Hematopoietic multipotent progenitor cell treated with erythropoietin and hydrocortisone succinate and interleukin-3 and kit ligand, for 15 days (in vitro differentiated cells): ENCODE results near the gene IL3RA.
"Not testable (repeated sequence)": the region's sequence is repeated elsewhere in the genome, so short reads cannot be mapped to it uniquely, and the experiment has no call there.

Experiments used
- DNase-seq: peaks from one replicate; pipeline ENCODE4 v3.0.0-alpha.2; 2015; ENCODE audit warnings: low spot score

IL3RA gene

DNA sequence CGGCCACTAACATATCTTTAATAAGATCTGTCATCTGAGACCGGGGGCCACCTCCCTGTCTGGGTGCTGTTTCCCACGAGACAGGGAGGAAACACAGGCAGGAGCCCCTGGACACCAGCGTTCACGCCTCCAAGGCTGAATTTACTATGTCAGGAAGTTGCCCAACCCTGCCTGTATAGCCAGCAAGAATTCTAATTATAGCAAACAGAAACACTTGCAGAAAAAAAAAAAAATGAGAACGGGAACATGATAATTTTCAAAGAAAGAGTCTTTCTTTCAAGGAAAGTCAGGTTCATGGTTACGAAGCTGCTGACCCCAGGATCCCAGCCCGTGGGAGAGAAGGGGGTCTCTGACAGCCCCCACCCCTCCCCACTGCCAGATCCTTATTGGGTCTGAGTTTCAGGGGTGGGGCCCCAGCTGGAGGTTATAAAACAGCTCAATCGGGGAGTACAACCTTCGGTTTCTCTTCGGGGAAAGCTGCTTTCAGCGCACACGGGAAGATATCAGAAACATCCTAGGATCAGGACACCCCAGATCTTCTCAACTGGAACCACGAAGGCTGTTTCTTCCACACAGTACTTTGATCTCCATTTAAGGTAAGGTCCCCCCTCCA, at the start of gene IL3RA:
TSS of gene IL3RA (plus strand) at position 455 of the 613 bp plus-strand sequence. CDS start 4,981 bp downstream, outside the sequence.
- DNase-seq, result no peak

GRCh38 chrX:1289535-1289934, 47.0 kb upstream of the IL3RA start:
- DNase-seq, result no peak

DNA sequence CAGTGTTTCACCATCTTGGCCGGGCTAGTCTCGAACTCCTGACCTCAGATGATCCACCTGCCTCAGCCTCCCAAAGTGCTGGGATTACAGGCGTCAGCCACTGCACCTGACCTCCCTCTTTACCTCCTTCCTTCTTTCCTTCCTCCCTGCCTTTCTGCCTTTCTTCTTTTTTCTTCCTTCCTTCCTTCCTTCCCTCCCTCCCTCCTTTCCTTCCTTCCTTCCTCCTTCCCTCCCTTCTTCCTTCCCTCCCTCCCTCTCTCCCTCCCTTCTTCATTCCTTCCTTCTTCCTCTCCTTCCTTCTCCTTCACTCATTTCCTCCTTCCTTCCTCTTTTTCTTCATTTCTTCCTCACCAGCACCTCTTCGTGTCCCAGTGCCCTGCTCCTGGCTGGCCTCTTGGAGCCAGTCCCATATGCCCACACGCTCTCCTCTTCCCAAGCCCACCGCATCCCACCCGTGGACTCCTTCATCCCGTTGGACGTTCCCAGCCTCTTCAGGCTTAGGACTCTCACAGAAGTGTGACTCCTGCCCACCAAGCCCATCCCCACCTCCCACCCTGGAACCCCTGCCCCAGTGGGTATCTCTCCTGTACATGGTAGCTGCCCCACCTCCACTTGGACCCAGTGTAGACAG, 45.4 kb upstream of the IL3RA start:
- no peak for DNase-seq

DNA sequence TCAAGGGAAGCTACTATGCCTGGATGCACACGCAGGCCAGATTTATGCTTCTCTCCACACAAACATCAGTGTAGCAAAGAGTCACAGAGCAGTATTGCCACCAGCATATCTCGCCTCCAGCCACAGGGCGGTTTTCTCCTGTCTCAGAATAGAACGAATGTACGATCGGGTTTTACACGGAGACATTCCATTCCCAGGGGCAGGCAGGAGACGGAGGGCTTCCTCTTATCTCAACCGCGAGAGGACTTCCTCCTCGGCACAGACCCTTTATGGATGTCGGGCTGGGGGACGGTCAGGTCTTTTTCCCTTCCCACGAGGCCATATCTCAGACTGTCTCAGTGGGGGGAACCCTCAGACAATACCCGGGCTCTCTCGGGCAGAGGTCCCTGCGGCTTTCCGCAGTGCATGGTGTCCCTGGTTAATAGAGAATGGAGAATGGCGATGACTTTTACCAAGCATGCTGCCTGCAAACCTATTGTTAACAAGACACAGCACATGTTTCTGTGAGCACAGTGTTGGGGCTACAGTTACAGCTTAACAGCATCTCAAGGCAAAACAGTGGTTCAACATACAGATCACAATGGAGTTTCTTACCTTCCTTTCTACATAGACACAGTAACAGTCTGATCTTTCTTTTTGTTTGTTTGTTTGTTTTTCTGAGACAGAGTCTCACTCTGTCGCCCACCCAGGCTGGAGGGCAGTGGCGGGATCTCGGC, 43.9 kb upstream of the IL3RA start:
- DNase-seq, result no peak

- no peak for DNase-seq
These were observed 42.1 kb upstream of the IL3RA start for GRCh38 chrX:1294301-1295067.

DNA sequence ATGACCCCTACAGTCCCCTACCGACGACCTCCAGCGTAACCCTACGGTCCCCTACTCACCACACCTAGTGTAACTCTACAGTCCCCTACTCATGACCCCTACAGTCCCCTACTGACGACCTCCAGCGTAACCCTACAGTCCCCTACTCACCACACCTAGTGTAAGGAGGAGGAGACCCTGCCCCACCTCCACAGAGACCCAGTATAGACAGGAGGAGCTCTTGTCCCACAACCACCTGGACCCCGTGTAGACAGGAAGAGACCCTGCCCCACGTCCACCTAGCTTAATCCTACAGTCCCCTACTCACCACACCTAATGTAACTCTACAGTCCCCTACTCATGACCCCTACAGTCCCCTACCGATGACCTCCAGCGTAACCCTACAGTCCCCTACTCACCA, 41.0 kb upstream of the IL3RA start:
- no peak for DNase-seq

DNA sequence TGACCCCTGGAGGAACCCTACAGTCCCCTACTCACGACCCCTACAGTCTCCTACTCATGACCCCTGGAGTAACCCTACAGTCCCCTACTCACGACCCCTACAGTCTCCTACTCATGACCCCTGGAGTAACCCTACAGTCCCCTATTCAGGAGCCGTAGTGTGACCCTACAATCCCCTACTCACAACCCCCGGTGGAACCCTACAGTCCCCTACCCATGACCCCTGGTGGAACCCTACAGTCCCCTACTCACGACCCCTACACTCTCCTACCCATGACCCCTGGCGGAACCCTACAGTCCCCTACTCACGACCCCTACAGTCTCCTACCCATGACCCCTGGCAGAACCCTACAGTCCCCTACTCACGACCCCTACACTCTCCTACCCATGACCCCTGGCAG, 39.0 kb upstream of the IL3RA start:
- not testable (repeated sequence) for DNase-seq

GRCh38 chrX:1300449-1300848, 36.1 kb upstream of the IL3RA start:
- DNase-seq, result no peak

GRCh38 chrX:1305411-1305810, 31.2 kb upstream of the IL3RA start:
- DNase-seq, result no peak

- DNase-seq, result no peak
These were observed 29.5 kb upstream of the IL3RA start for GRCh38 chrX:1306909-1307625.

- no peak for DNase-seq
These were observed 28.8 kb upstream of the IL3RA start for GRCh38 chrX:1307626-1308340.

DNA sequence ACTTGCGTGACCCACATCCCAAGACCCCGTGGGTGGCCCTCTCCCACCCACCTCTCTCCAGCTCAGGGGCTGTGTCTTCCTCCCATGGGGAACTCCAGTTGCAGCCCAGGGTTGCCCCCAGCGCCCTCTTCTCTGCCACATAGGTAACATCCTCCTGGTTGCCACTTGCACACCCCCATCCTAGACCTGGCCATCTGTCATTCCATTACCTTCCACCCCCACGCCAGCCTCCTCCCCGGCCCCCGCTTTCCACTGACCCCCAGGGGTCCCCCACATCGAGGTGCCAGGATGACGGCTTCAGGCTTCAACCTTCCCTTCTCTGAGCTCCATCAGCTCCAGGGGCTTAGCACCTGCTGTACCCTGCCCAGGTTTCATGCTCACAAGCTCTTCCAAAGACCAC, 28.1 kb upstream of the IL3RA start:
- no peak for DNase-seq

GRCh38 chrX:1308917-1309316, 27.7 kb upstream of the IL3RA start:
- DNase-seq, result not testable (repeated sequence)

GRCh38 chrX:1313788-1314187, 22.8 kb upstream of the IL3RA start:
- DNase-seq, result no peak

DNA sequence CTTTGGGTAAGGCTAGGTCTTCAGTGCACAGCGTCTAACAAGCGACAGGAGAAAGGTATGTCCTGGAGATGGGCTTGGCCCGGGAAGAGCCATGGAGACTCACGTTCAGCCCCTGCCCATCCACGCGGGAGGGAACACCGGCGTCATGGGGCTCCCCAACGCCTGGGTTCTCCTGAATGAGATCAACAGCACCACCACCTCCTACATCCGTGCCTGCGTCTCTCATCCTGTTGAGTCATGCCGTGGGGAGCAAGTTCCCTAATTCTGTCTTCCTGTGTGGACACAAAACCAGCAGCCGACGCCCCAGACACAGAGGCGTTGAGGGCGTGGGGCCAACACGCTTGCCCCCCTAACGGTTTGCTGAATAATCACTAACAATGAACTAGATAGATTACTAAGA, 20.1 kb upstream of the IL3RA start:
- no peak for DNase-seq

DNA sequence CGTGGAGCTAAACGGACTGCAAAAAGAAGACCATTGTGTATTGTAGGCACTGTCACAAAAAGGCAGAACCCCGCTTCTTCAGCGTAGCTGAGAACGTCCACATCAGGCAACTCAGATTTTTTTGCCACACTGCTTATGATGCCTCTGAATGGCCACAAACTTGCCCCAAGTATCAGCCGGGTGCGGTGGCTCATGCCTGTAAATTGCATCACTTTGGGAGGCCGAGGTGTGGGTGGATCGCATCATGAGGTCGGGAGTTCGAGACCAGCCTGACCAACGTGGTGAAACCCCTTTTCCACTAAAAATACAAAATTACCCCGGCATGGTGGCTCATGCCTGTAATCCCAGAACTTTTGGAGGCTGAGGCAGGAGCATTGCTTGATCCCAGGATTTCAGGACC, 14.9 kb upstream of the IL3RA start:
- DNase-seq, result no peak

GRCh38 chrX:1322393-1322792, 14.2 kb upstream of the IL3RA start:
- no peak for DNase-seq

DNA sequence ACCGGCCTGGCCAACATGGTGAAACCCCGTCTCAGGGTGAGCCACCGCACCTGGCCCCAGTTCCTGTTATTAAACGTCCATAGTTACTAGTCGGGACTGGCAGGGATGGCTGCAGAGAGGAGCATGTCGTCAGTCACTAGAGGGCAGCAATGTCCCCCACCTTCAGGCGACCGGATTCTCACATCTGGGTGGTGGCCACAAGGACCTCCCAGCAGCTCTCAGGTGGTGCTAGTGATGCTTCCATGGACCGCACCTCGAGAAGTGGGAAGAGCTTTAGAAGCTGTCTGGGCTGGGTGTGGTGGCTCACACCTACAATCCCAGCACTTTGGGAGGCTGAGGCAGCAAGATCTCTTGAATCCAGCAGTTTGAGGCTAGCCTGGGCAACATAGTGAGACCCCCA, 13.3 kb upstream of the IL3RA start:
- no peak for DNase-seq

GRCh38 chrX:1325515-1326116, 11.0 kb upstream of the IL3RA start:
- no peak for DNase-seq

GRCh38 chrX:1327651-1328304, 8.8 kb upstream of the IL3RA start:
- DNase-seq, result no peak
